Right cardiac atrium (tissue), 5 donors: ENCODE data around the gene COMMD9. TPM values are rescaled to one million over a fixed set of nuclear protein-coding genes. Genes with fewer than 3 reads are reported as not detected.
"Not testable (repeated sequence)": the region's sequence is repeated elsewhere in the genome, so short reads cannot be mapped to it uniquely, and the experiment has no call there.

Experiments used
- ATAC-seq, 2 donors: fragments of 200-7000 bp; cut with Tn5 transposase; one replicate each; pipeline versions ENCODE4 v1.8.0 to v1.9.1; 2020; ENCODE audit warnings: moderate library complexity in 2 of 2, mild to moderate bottlenecking in 1 of 2
- DNase-seq, 3 donors: peaks; one replicate each; pipeline ENCODE4 v3.0.0-alpha.2; 2020
- H3K27ac ChIP-seq: one replicate; pipeline ENCODE4 v1.5.1; 2013; ENCODE audit warnings: mild to moderate bottlenecking, low read length, control low read depth, moderate library complexity
- H3K27me3 ChIP-seq: one replicate; pipeline ENCODE4 v1.6.1; 2013; ENCODE audit not compliant: control insufficient read depth, insufficient read depth
- H3K4me1 ChIP-seq: one replicate; pipeline ENCODE4 v1.6.1; 2013; ENCODE audit warnings: low read length; ENCODE audit not compliant: control insufficient read depth, insufficient read depth
- H3K4me3 ChIP-seq: one replicate; pipeline ENCODE4 v1.5.1; 2013; ENCODE audit warnings: low read length, control low read depth
- H3K9me3 ChIP-seq: one replicate; pipeline ENCODE4 v1.6.1; 2013; ENCODE audit warnings: low read length; ENCODE audit not compliant: control insufficient read depth
- WGBS: extraction: QIAGEN DNeasy Blood & Tissue Kit; methylation state at CpG from one replicate; pipeline ENCODE4 v1.1.7; 2013; 5-methylcytosine and 5-hydroxymethylcytosine counted together
- intact Hi-C, 4 donors: fragments of 100-400 bp; cut with DNase I; formaldehyde crosslinking; loops; one replicate each; pipeline versions ENCODE4 v1.11.0 to v1.14.0; 2022 to 2023
- long read RNA-seq, 4 donors: library from polyadenylated mRNA; unstranded; transcript quantifications; one replicate each; pipeline ENCODE4 v2.0.0, GENCODE V29; 2020 to 2021
- polyA plus RNA-seq: library from polyadenylated mRNA; stranded (reverse); fragments of 200-250 nt; gene quantifications from one replicate; pipeline ENCODE4 v1.2.3, GENCODE V29; 2013
- total RNA-seq, 4 donors: library from RNA; stranded (reverse); fragmentation: NEBNext Ultra II Directional; extraction: Animal tissue kit (Norgen Biotek cat#: 25700); gene quantifications; one replicate each; pipeline ENCODE4 v1.2.1, GENCODE V29; 2021
- donor health status: healthy with polysubstance abuse.
- donor health status: DM: no; HTN: yes; CAD: no.
- donor health status: DM: no; HTN: no; CAD: no.
- donor health status: DM: no; HTN: yes; CAD: no; lungs with severe emphysema.
- donor health status: DM: yes; HTN: yes; CAD: no.

Gene COMMD9
- total RNA-seq: 10 to 100 TPM; 35.8 to 51.8 (median 41.4) TPM
- polyA plus RNA-seq: 35.2 TPM
- long read RNA-seq, donor 1, transcript COMMD9-201 (6 exons, 2,954 nt): major isoform, 47 of 50 reads
- long read RNA-seq, donor 1, partial matches to known transcripts: 0 of 50 reads
- long read RNA-seq, donor 1, other reads (novel, unspliced or antisense): 3 of 50 reads
- long read RNA-seq, donor 2, transcript COMMD9-201 (6 exons, 2,954 nt): major isoform, 26 of 26 reads
- long read RNA-seq, donor 2, partial matches to known transcripts: 0 of 26 reads
- long read RNA-seq, donor 2, other reads (novel, unspliced or antisense): 0 of 26 reads
- long read RNA-seq, donor 3, transcript COMMD9-201 (6 exons, 2,954 nt): major isoform, 84 of 93 reads
- long read RNA-seq, donor 3, partial matches to known transcripts: 1 of 93 reads
- long read RNA-seq, donor 3, other reads (novel, unspliced or antisense): 5 of 93 reads
- long read RNA-seq, donor 4, transcript COMMD9-201 (6 exons, 2,954 nt): major isoform, 20 of 22 reads
- long read RNA-seq, donor 4, partial matches to known transcripts: 0 of 22 reads
- long read RNA-seq, donor 4, other reads (novel, unspliced or antisense): 1 of 22 reads

DNA sequence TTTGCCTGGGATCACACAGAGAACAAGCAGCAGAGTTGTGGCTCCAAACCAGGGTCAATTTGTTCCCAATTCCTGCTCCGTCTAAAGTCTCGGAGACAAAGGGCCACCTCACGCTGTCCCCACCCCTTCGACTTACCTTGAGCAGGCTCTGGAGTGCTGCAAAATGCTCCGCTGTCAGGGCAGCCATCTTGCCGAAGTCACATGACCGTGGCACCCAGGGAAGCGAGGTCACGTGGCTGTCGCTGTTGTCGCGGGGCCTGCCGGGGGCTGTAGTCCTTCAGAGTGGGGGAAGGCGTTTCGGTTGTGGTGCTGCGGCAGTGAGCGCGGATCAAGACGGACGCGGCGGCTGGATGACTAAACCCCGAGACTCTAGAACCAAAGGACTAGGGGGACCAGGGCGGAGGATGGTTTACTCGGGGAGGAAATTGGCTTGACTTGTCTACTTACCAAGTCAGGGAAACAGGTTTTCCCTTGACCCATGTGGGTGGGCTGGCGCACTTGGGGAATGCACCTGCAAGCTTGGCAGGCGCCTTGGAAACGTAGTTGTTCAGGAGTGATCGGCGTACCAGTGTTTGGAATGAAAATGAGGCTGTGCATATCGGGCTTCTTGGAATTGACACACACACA lies at the start of gene COMMD9:
Gene COMMD9 (minus strand): TSS at position 199 of the 627 bp plus-strand sequence. CDS start 12 bp downstream, at position 187.
- H3K4me3 ChIP-seq: peak within 1 kb of the TSS; percentile 84
- no peak within 1 kb of the TSS for H3K27ac ChIP-seq
- no peaks in the 10 kb centered on the region for H3K4me1 ChIP-seq
- intact Hi-C loops: no loop called here
- DNase-seq (peak; percentile 94 to 97 (median 97)), ATAC-seq (peak; percentile 99)
- 1% methylated on average over 31 of the region's 31 CpGs for WGBS
- H3K27me3 ChIP-seq: no peaks in the 10 kb centered on the region
- no peaks in the 10 kb centered on the region for H3K9me3 ChIP-seq

DNA sequence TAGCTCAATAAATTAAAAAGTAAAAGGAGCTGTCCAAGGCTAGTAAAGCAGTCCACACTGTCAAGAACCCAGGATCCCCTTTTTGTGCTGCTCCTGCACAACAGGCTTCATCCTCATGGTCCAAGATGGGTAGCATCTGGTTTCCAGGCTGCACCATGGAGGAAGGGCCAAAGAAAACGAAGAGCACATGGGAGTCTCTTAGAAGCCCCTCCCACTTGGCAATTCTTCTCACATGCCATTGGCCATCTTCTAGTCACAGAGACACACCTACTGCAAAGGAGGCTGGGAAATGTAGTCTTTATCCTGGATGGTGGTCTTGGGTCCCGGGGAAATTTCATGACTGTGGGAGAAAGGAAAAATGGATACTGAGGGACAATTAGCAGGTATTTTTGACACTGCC lies 44.7 kb upstream of the COMMD9 start:
- intact Hi-C loops: no loop called here
- ATAC-seq: peak in 1 of 2 donors; percentile 70
- WGBS: 61% methylated on average over 2 of the region's 2 CpGs

DNA sequence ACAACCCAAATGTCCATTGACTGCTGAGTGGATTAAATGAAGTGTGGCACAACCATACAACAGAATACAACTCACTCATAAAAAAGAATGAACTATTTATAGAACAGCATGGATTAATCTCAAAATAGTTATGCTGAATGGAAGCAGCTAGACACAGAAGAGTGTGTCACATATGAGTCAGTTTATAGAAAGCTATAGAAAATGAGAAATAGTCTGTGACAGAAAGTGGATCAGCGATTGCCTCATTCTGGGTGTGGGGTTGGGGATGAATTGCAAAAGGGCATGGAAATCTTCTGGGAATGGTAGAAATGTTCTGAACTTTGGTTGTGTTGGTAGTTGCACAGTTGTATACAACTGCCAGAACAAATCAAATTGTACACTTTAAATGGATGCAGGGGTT lies 44.2 kb upstream of the COMMD9 start:
- Histone ChIP-seq H3K27ac (no peak overlapping the region), H3K4me1 (no peaks in the 10 kb centered on the region), H3K4me3 (no peak overlapping the region), H3K9me3 (no peaks in the 10 kb centered on the region), H3K27me3 (no peaks in the 10 kb centered on the region)
- ATAC-seq (no peak), DNase-seq (no peak)
- intact Hi-C loops: no loop called here
- 93% methylated on average over 1 of the region's 1 CpG for WGBS

More for the DNA sequence above, 44.7 kb upstream of the COMMD9 start:
- Histone ChIP-seq H3K4me1 (no peaks in the 10 kb centered on the region), H3K4me3 (no peak overlapping the region), H3K27me3 (no peaks in the 10 kb centered on the region), H3K9me3 (no peaks in the 10 kb centered on the region), H3K27ac (no peak overlapping the region)
- DNase-seq: no peak

DNA sequence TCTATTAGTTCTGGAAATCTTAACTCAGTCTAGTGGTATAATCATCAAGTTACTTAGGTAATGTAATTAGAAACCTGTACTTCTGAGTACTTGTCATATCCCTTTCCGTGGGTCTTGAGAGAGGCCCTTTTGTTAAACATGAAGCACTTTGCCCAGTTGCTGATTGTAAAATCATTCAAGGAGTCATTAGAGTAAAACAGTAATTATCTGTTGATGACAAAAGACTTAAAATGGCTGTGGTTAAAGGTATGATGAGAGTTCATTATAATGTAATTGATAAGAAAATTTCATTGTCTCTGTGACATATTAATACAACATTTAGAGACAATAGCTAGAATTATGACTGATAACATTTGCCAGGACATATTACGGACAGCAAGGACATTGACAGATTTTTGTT lies 41.2 kb upstream of the COMMD9 start:
- 93% methylated on average over 2 of the region's 2 CpGs for WGBS
- Histone ChIP-seq H3K27ac (no peak overlapping the region), H3K4me1 (no peaks in the 10 kb centered on the region), H3K27me3 (no peaks in the 10 kb centered on the region), H3K4me3 (no peak overlapping the region), H3K9me3 (no peaks in the 10 kb centered on the region)
- ATAC-seq (no peak), DNase-seq (no peak)
- intact Hi-C loops: no loop called here

DNA sequence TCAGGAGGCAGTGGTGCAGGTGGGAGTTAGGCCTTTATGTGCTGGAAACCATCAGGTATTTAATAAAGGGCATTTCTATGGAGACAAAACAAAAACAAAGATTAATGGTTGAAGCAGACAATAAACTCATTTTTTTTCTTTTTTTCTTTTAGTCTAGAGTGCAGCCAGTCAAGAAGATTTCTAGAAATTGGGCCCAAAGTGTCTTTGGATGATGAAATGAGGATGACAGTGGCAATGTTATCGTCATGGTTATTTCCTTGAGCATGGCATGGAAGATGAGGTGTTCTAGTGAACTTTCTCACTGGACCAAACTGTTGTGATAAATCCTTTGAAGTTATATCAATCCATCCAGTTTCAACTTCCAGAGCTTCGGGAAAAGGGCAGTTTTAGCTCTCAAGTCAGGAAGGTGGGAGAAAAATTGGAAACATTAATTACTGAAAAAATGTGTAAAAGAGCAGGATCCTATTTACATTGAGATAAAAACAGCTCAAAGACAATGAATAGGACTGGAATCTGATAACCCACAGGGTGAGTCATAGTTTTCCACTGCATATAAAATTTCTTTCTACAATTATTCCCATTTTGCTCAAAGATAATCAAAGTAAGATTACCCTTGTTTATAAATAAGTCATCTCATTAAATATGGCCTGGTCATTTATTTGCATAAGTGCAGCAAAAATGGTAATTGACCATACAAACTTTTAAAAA lies 39.9 kb upstream of the COMMD9 start:
- H3K27me3 ChIP-seq: no peaks in the 10 kb centered on the region
- no peak overlapping the region for H3K4me3 ChIP-seq
- intact Hi-C loops: no loop called here
- H3K9me3 ChIP-seq: no peaks in the 10 kb centered on the region
- H3K4me1 ChIP-seq: no peaks in the 10 kb centered on the region
- WGBS: 67% methylated on average over 2 of the region's 2 CpGs
- no peak for ATAC-seq
- DNase-seq: no peak
- H3K27ac ChIP-seq: no peak overlapping the region

DNA sequence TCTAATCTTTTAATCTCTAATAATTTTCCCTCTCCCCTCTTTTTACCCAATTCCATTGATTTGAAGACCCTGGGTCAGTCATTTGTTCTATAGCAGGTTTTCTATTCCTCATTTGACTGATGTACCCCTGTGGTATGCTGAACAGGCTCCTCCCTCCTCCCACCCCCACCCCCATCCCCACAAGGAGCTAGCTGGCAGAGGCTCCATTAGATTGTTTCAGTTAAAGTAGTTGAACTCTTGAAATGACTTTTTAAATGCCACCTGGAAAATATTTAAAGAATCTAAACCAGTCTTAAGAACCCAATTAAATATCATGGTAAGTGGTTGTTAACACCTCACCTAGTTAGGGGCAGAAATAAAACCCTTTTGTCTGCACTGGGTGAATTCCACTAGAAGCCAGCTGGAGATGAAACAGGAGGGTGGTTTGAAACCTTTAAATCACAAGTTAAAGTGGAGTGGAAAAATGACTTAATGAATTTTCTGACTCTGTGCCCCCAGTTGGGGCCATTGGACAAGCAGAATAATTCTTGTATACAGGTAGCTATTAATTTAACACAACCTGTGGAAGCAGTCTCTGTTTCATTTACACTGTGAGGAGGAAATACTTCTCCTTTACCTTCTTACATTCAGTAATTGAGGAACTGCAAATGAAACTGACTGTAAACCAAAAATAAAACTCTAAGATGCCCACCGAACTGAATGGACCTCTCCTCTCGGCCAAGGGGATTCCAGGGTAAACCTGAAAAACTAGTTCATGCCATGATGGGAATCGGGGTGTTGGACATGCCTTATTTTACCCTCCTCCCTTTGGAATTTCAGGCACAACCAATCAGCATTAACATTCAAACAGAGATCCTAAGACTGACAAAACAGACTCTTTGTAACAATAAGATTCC lies 37.5 kb upstream of the COMMD9 start:
- intact Hi-C loops: no loop called here
- no peak for ATAC-seq
- Histone ChIP-seq H3K27ac (no peak overlapping the region), H3K27me3 (no peaks in the 10 kb centered on the region), H3K4me1 (no peaks in the 10 kb centered on the region), H3K9me3 (no peaks in the 10 kb centered on the region), H3K4me3 (no peak overlapping the region)
- DNase-seq: no peak
- 70% methylated on average over 3 of the region's 3 CpGs for WGBS

DNA sequence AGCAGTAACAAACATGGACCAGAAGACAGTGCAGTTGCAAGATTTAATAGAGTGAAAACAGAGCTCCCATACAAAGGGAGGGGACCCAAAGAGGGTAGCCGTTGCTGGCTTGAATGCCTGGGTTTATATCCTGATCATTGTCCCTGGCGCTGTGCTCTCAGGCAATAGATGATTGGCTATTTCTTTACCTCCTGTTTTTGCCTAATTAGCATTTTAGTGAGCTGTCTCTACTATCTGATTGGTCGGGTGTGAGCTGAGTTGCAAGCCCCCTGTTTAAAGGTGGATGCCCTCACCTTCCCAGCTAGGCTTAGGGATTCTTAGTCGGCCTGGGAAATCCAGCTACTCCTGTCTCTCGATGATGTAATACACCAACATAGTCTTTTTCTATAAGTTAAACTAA lies 36.2 kb upstream of the COMMD9 start:
- H3K27ac ChIP-seq, intact Hi-C loops, H3K4me1 ChIP-seq, H3K9me3 ChIP-seq, DNase-seq, H3K27me3 ChIP-seq, ATAC-seq, H3K4me3 ChIP-seq: not testable (repeated sequence)
- 86% methylated on average over 5 of the region's 5 CpGs for WGBS

DNA sequence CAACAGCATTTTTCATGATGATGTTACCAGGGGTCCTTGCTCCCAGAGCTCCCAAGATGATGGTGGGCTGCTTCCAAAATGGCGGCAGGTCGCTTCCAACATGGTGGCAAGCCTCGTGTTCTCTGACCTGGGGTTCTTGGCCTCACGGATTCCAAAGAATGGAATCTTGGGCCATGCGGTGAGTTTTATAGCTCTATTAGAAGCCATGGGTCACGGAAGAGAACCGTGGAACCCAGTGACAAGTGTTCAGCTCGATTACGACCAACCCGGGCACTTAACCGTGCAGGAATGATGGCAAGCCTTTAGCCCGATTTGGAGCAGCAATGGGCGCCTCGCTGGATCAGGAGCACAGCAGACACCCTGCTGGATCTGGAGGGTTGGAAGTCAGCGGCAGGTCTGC lies 35.7 kb upstream of the COMMD9 start:
- H3K4me1 ChIP-seq, H3K27me3 ChIP-seq, H3K4me3 ChIP-seq, H3K27ac ChIP-seq, intact Hi-C loops, H3K9me3 ChIP-seq, ATAC-seq: not testable (repeated sequence)
- DNase-seq: peak in 1 of 3 donors; percentile 36
- WGBS: 94% methylated on average over 15 of the region's 15 CpGs

DNA sequence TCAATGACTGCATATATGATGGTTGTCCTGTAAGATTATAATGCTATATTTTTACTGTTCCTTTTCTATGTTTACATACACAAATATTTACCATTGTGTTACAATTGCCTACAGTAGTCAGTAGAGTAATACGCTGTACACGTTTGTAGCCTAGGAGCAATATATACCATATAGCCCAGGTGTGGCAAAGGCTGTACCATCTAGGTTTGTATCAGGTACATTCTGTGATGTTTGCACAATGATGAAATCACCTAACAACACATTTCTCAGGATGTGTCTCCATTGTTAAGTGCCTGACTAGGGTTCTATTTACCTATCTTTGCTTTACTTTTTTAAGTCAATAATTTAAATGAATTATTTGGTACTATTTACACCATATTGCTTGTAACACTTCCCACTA lies 28.8 kb upstream of the COMMD9 start:
- intact Hi-C loops: no loop called here
- no peaks in the 10 kb centered on the region for H3K9me3 ChIP-seq
- H3K27ac ChIP-seq: no peak overlapping the region
- 43% methylated on average over 2 of the region's 2 CpGs for WGBS
- no peaks in the 10 kb centered on the region for H3K27me3 ChIP-seq
- DNase-seq (no peak), ATAC-seq (no peak)
- H3K4me3 ChIP-seq: no peak overlapping the region
- no peaks in the 10 kb centered on the region for H3K4me1 ChIP-seq

DNA sequence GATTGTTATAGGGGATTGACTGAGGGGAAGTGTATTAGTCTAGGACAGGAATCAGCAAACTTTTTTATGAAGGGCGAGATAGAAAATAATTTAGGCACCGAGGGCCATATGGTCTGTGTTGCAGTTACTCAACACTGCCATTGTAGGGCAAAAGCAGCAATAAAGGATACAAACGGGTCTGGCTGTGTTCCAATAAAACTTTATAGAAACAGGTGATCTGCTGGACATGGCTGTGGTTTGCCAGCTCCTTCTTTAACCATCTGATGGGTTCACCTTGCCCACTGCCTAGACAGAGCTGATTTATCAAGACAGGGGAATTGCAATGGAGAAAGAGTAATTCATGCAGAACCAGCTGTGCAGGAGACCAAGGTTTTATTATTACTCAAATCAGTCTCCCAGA lies 26.8 kb upstream of the COMMD9 start:
- no peak for ATAC-seq
- Histone ChIP-seq H3K9me3 (no peaks in the 10 kb centered on the region), H3K27me3 (no peaks in the 10 kb centered on the region), H3K27ac (no peak overlapping the region), H3K4me1 (no peaks in the 10 kb centered on the region), H3K4me3 (no peak overlapping the region)
- no peak for DNase-seq
- WGBS: 71% methylated on average over 3 of the region's 3 CpGs
- intact Hi-C loops: no loop called here
